Thyroid gland (tissue), 4 donors: Measurements from ENCODE around the gene P3R3URF. TPM values are rescaled to one million over a fixed set of nuclear protein-coding genes. Genes with fewer than 3 reads are reported as not detected.

ENCODE experiments used
- DNase-seq, 2 donors: peaks; one replicate each; pipeline ENCODE4 v3.0.0-alpha.2; 2019
- H3K27ac ChIP-seq, 3 donors: fragments of 200-600 bp; sonication (generic); 1 replicate in 2 of 3; 2 replicates in 1 of 3; pipeline ENCODE4 v1.5.1; 2016 to 2019; ENCODE audit warnings: mild to moderate bottlenecking in 1 of 3, moderate library complexity in 1 of 3
- H3K27me3 ChIP-seq: fragments of 200-600 bp; sonication (generic); one replicate; pipeline ENCODE4 v1.5.1; 2019
- H3K36me3 ChIP-seq, 2 donors: fragments of 200-600 bp; sonication (generic); one replicate each; pipeline ENCODE4 v1.5.1; 2016 to 2019
- H3K4me1 ChIP-seq, 2 donors: fragments of 200-600 bp; sonication (generic); one replicate each; pipeline ENCODE4 v1.5.1; 2017 to 2019
- H3K4me3 ChIP-seq, 3 donors: fragments of 200-600 bp; sonication (generic); replicated peaks in 1 of 3; 1 replicate in 2 of 3; 2 replicates in 1 of 3; pipeline ENCODE4 v1.5.1; 2016; ENCODE audit warnings: mild to moderate bottlenecking in 1 of 3
- H3K9me3 ChIP-seq: fragments of 200-600 bp; sonication (generic); one replicate; pipeline ENCODE4 v1.5.1; 2017
- POLR2A ChIP-seq, 2 donors: fragments of 450-650 bp; IDR thresholded peaks; one replicate each; pipeline ENCODE4 v1.6.1; 2017; ENCODE audit warnings: antibody characterized with exemption in 2 of 2, mild to moderate bottlenecking in 2 of 2, moderate library complexity in 1 of 2
- WGBS, 2 donors: methylation state at CpG; one replicate each; pipeline ENCODE4 v1.1.5; 2017; 5-methylcytosine and 5-hydroxymethylcytosine counted together
- intact Hi-C: fragments of 100-400 bp; cut with DNase I; formaldehyde crosslinking; loops from one replicate; pipeline ENCODE4 v1.15.1; 2023
- total RNA-seq, 4 donors: library from RNA; depleted of rRNA; stranded (reverse); fragments of >200 nt; gene quantifications; one replicate each; pipeline ENCODE4 v1.2.3, GENCODE V29; 2016
- TF ChIP-seq, protein P1 (sequence below), 6 experiments: fragments of 200-600 bp in 3 of 6; fragments of 450-650 bp in 3 of 6; sonication (generic) in 3 of 6; IDR thresholded peaks; one replicate each; pipeline ENCODE4 v1.5.1; 2016 to 2019; ENCODE audit warnings: antibody characterized with exemption in 6 of 6, mild to moderate bottlenecking in 2 of 6, inconsistent platforms in 1 of 6, moderate library complexity in 1 of 6

Gene P3R3URF
- total RNA-seq, 4 donors from 2014 or later: not detected

DNA sequence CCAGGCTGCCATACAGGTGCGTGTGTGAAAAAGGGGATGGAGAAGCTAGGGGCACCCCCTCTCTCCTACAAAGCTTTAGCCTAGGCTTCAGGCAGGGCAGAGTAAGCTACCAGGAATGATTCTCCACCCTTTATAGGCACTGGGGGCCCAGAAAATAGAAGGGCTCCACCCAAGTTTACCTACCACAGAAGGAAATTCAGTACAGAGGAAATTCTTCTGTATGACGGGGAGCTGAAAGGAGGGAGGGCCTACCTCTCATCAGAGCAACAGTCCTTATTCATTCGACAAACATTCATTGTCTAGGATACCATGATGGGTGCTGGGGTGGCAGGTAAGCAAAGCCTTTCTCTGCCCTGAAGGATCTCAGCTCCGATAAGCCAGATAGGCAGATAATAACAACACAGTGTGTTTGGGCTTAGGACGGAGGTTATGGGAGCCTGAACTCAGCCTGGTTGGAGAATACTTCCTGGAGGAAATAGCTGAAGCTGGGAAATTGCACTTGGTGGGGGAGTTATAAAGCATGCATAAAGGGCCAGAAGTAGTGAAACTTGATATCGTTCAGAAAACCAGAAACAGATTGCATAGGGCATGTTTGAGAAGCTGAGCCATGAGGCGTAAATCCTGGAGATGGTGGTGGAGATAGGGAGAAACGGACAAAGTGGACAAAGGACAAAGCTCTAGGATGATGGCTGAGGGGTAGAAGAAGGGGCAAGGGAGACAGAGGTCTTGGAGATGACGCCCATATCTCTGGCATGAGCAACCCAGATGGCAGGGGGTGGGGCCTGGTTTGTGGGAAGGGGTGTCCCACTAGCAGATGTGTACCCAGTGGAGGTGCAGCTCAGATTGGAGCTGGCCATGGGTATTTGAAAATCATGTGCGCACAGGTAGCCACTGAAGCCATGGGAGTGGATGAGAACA lies 5.3 kb upstream of the P3R3URF start:
- Histone ChIP-seq H3K27me3 (no peaks in the 10 kb centered on the region), H3K27ac (peak overlapping the region; percentile 79 to 96 (median 91)), H3K9me3 (no peaks in the 10 kb centered on the region), H3K4me1 (peaks cover 56 to 71% of the 10 kb centered on the region in 2 donors), H3K4me3 (no peak overlapping the region), H3K36me3 (no peaks in the 10 kb centered on the region)
- 55 to 56% methylated on average over 10 of the region's 10 CpGs for WGBS, 2 donors
- TF ChIP-seq, protein P1, sequence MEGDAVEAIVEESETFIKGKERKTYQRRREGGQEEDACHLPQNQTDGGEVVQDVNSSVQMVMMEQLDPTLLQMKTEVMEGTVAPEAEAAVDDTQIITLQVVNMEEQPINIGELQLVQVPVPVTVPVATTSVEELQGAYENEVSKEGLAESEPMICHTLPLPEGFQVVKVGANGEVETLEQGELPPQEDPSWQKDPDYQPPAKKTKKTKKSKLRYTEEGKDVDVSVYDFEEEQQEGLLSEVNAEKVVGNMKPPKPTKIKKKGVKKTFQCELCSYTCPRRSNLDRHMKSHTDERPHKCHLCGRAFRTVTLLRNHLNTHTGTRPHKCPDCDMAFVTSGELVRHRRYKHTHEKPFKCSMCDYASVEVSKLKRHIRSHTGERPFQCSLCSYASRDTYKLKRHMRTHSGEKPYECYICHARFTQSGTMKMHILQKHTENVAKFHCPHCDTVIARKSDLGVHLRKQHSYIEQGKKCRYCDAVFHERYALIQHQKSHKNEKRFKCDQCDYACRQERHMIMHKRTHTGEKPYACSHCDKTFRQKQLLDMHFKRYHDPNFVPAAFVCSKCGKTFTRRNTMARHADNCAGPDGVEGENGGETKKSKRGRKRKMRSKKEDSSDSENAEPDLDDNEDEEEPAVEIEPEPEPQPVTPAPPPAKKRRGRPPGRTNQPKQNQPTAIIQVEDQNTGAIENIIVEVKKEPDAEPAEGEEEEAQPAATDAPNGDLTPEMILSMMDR (IDR thresholded peaks at IDR 0.05): no peak
- TF ChIP-seq POLR2A (IDR thresholded peaks at IDR 0.05): no peak
- no peak for DNase-seq
- intact Hi-C loops: loop anchor here (2.0 kb wide), 1 partner anchor 39 kb away; no protein-coding TSS in a partner anchor

DNA sequence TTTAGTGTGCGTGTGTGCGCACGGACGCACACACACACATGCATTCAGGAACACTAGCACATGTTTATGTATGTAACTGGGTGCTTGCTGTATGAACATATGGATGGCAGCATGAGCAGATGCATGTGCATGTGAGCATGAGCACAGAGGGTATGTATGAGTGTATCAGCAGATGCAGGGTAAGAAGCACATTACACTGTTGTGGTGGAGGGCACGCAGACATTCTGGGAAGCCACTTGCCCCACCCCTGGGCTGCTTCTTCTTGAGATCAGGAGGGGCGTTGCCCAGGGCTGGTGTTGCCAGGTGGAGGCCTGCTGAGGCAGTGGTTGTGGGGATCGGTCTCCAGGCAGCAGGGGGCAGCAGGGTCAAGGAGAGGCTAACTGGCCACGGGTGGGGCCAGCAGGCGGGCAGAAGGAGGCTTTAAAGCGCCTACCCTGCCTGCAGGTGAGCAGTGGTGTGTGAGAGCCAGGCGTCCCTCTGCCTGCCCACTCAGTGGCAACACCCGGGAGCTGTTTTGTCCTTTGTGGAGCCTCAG lies 3.9 kb upstream of the P3R3URF start:
- peaks cover 45 to 63% of the 10 kb centered on the region in 2 donors for H3K4me1 ChIP-seq
- 39 to 48% methylated on average over 9 to 12 of the region's 12 CpGs for WGBS, 2 donors
- peak; percentile 90 to 92 for DNase-seq
- no peaks in the 10 kb centered on the region for H3K36me3 ChIP-seq
- no peaks in the 10 kb centered on the region for H3K9me3 ChIP-seq
- intact Hi-C loops: loop anchor here (2.0 kb wide), 1 partner anchor 41 kb away; no protein-coding TSS in a partner anchor
- TF ChIP-seq, protein P1 (IDR thresholded peaks at IDR 0.05): peak in 4 of 6 experiments; percentile 52 to 88 (median 82)
- peak in 1 of 2 donors; percentile 69 for TF ChIP-seq POLR2A (IDR thresholded peaks at IDR 0.05)
- H3K27me3 ChIP-seq: no peaks in the 10 kb centered on the region
- peak overlapping the region in 1 of 3 donors; percentile 15 for H3K4me3 ChIP-seq
- peak overlapping the region; percentile 79 to 96 (median 91) for H3K27ac ChIP-seq

DNA sequence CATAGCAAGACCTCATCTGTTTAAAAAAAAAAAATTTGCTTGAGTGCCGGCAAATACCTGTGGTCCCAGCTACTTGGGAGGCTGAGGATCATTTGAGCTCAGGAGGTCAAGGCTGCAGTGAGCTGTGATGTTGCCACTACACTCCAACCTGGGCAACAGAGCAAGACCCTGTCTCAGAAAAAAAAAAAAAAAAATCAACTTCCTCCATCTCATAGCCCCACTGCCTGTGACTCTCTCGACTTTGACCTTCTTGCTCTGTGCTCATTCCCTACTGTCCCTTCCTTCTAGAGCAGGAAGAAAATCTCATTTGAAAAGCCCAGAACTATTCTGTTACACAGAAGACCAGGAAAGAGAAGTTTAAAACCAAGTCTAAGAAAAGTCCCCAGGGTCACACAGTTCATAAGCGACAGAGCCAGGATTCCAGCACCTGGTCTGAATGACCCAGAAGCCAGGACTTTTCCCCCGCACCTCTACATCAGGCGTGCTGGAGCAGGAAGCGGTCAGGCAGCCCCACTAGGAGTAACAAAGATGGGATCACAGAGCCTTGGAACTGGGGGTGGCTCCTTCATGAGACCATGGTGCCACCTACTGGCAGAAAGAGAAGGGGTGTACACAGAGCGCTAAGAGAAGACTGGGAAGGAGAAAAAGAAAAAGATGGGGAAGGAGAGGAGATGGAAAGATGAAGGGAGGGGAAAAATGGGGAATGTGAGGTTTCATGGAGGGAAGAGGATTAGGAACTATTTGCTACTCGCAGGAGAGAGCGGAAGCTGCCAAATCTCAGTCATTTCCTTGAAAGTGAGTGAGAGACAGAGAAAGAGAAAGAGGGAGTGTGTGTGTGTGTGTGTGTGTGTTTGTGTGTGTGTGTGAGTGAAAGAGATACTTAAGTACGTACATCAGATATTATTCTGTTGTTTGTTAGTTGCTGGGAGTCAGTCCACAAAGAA lies 3.1 kb upstream of the P3R3URF start:
- DNase-seq: peak; percentile 87 to 88
- peak overlapping the region in 1 of 3 donors; percentile 96 for H3K27ac ChIP-seq
- peaks cover 44 to 63% of the 10 kb centered on the region in 2 donors for H3K4me1 ChIP-seq
- no peak overlapping the region for H3K4me3 ChIP-seq
- H3K9me3 ChIP-seq: no peaks in the 10 kb centered on the region
- WGBS, 2 donors: 7 to 9% methylated on average over 10 of the region's 10 CpGs
- intact Hi-C loops: loop anchor here (2.0 to 5.0 kb wide), 3 partner anchors 41 to 143 kb away; no protein-coding TSS in a partner anchor
- no peaks in the 10 kb centered on the region for H3K36me3 ChIP-seq
- no peaks in the 10 kb centered on the region for H3K27me3 ChIP-seq
- TF ChIP-seq, protein P1 (IDR thresholded peaks at IDR 0.05): peak; percentile 57 to 100 (median 94)
- no peak for TF ChIP-seq POLR2A (IDR thresholded peaks at IDR 0.05)

DNA sequence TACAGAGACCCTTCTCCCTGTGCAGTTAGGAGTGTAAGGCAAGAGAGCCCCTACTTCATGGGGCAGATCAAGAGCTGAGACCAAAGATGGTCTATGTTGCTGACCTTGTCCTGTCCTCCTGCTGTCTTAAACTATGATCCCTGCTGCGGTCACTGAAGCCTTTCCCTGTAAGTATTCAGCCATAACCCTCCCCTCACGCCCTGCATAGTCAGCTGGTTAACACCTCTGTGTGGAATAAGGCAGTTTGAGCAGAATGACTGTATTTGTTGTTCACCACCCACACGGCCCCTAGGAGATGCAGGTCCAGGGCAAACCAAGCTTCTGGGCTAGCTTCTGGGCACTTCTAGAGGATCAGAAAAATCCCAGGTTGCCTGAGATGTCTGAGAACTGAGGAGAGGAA lies 1.0 kb downstream of the P3R3URF start:
- no peak for DNase-seq
- intact Hi-C loops: loop anchor here (5.0 kb wide), 1 partner anchor 38 kb away; no protein-coding TSS in a partner anchor
- H3K9me3 ChIP-seq: no peaks in the 10 kb centered on the region
- no peak overlapping the region for H3K4me3 ChIP-seq
- no peak for TF ChIP-seq POLR2A (IDR thresholded peaks at IDR 0.05)
- TF ChIP-seq, protein P1 (IDR thresholded peaks at IDR 0.05): no peak
- peak overlapping the region; percentile 5 to 80 (median 72) for H3K27ac ChIP-seq
- WGBS, 2 donors: 68 to 77% methylated on average over 3 of the region's 3 CpGs
- no peaks in the 10 kb centered on the region for H3K27me3 ChIP-seq
- H3K36me3 ChIP-seq: no peaks in the 10 kb centered on the region
- peaks cover 35 to 60% of the 10 kb centered on the region in 2 donors for H3K4me1 ChIP-seq
